SW480 (cell line): Measurements from ENCODE around the gene CHD9.
"Not testable (repeated sequence)": the region's sequence is repeated elsewhere in the genome, so short reads cannot be mapped to it uniquely, and the experiment has no call there.

Experiments
- DNase-seq: peaks from one replicate; pipeline ENCODE4 v3.0.0-alpha.2; 2016; ENCODE audit warnings: low spot score

The CHD9 gene

DNA sequence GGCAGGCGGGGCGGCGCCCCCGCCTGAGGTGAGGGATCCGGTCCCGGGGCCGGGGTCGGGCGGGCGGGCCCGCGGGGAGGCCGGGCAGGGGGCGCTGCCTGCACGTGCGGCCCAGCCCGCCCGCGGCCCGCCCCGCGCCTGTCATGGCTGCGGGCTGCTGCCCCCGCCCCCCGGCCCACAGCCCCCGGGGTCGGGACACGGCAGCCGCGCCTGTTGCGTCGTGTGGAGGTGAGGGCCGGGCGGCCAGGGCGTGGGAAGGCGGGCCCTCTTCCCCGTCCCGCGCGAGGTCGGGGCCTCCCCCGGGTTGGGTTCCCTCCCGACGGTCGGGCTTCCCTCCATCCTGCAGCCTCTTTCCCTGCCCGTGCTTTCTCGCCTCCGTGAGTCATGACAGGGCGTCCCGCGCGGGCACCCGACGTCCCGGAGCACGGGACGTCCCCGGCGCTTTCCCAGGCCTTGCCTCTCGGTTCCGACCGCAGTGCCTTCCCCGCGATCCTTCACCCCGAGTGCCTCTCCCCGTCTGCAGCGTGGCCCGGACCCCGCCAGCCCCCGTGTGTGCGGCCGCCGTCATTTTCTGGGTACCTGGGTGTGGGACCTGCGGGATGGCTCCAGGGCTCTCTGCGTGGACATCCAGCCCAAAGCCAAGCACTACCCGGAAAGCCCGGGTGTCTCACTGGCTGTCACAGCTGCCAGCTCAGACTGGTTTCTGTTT lies 76.7 kb downstream of the CHD9 start:
- peak; percentile 50 for DNase-seq

DNA sequence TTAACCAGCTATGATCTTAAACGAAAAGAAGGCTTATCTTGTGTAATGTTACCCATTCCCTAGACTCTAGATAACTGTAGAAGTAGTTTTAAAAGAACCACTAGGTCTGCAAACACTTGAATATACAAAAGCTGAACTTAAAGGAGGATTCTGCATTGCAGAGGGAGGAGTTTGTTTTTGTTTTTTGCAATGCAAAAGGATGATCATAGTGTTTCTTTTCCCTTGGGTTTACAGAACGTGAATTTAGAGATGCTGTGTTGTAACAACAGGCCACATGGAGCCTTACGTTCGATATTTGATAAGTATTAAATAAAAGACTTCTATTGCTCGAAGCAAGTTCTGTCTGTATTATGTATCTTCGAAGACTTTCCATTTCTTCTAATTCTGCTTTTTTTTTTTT lies 77.6 kb downstream of the CHD9 start:
- DNase-seq = no peak

GRCh38 chr16:53135329-53135728 lies 80.5 kb downstream of the CHD9 start:
- DNase-seq = no peak

GRCh38 chr16:53142823-53143568 lies 88.2 kb downstream of the CHD9 start:
- DNase-seq = no peak

DNA sequence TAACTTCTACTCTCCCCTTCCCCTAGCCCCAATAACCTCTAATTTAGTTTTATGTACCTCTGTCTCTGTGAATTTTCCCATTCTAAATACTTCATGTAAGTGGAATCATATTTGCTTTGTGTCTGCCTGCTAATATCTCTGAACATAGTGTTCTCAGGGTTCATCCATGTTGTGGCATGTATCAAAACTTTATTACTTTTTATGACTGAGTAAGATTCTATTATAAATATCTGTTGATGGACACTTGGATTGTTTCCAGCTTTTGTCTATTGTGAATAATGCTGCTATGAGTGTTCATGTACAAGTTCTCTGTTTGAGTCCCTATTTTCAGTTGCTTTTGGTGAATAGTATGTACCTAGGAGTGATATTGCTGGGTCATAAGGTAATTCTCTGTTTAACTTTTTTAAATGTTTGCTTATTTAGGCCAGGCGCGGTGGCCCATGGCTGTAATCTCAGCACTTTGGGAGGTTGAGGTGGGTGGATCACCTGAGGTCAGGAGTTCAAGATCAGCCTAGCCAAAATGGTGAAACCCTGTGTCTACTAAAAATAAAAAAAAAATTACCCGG lies 92.8 kb downstream of the CHD9 start:
- DNase-seq = no peak

GRCh38 chr16:53150769-53151168 lies 96.0 kb downstream of the CHD9 start:
- DNase-seq = no peak

- no peak for DNase-seq
These were observed 97.5 kb downstream of the CHD9 start for GRCh38 chr16:53152329-53152728.

DNA sequence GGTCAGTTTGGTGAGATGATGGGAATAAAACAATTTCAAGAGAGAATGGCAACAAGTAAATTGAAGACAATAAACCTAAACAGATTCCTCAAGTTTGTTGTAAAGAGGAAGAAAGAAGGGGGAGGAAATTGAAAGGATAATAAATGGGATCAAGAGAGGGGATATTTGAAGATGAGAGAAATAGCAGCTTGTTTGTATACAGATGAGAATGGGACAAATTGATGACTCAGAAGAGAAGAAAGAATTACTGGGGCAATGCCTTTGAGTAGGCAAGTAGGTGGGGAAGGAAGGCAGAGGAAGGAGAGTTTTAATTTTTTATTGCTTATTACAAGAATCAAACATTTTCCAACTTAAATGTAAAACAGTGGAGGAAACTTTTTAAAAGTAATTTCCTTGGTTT lies 98.3 kb downstream of the CHD9 start:
- DNase-seq = no peak

DNA sequence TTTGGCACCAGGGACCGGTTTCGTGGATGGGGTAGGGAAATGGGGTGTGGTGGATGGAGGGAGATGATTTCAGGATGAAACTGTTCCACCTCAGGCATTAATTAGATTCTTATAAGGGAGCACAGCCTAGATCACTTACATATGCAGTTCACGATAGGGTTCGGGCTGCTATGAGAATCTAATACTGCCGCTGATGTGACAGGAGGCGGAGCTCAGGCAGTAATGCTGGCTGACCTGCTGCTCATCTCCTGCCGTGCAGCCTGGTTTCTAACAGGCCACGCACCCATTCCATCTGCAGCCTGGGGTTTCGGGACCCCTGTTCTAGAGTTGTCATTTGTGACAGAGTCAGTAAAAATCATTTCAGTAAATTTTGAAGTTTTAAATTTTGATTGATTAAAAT lies 99.7 kb downstream of the CHD9 start:
- no peak for DNase-seq

DNA sequence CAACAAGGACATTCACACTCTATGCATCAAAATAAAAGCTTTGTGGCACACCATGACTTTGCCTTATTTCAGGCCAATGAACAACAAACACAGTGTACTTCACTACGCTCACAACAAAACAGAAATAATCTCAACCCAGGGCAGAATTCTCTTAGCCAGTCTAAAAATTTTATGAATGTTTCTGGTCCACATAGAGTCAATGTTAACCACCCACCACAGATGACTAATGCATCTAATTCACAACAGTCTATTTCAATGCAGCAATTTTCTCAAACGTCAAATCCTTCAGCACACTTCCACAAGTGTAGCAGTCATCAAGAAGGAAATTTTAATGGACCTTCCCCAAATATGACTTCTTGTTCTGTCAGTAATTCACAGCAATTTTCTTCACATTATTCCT lies 101.7 kb downstream of the CHD9 start:
- DNase-seq = no peak

DNA sequence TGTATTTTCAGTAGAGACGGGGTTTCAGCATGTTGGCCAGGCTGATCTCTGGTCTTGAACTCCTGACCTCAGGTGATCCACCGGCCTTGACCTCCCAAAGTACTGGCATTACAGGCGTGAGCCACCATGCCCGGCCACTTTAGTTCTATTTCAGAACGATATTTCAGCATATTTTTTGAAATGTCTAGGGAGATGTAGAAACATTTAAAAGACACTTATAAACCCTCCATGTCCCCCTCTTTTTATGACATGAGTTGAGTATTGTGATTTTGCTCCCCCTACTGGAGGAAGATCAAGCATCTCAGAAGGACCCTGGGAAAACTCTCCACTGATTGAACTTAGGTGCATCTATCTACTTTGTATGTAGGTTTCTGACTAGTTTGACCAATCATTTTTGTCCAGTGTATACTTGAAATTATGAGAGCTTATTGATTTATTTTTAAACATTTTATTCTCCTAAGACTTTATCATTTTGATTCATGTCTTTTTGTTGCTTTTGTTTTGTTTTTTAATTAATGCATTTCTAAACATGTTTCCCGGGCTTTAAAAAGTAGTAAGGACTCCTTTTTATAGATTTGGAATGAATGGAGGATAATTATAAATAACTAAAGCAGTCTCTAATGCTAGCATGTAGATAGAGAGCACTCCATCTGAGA lies 105.1 kb downstream of the CHD9 start:
- DNase-seq = peak; percentile 39

DNA sequence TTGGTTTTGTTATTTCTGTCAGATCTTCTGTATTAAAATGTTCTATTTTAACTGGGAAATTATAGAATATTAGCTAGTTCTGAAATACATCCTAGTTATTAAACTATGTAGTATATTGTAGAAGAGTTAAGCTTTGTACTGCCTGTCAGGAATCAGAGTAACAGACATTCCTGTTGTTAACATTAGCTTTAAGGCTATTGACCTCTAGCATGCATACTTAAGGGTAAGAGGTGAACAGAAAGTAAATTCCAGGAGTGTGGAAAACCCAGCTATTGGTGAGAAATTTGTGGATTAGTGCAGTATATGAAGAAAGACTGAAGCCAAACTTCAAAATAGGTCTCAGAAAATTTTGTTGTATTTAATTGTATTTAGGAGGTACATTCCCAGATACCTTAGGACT lies 111.3 kb downstream of the CHD9 start:
- no peak for DNase-seq

DNA sequence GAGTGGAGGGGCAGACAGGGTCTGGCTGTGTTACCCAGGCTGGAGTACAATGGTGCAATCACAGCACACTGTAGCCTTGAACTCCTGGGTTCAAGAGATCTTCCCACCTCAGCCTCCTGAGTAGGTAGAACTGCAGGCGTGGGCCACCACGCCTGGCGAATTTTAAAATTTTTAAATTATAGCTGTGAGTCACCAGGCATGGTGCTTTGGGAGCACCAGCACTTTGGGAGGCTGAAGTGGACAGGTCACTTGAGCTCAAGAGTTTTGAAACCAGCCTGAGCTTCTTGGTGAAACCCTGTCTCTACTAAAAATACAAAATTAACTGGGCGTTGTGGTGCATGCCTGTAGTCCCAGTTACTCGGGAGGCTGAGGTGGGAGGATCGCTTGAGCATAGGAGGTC lies 114.0 kb downstream of the CHD9 start:
- no peak for DNase-seq

GRCh38 chr16:53172517-53172916 lies 117.7 kb downstream of the CHD9 start:
- no peak for DNase-seq

DNA sequence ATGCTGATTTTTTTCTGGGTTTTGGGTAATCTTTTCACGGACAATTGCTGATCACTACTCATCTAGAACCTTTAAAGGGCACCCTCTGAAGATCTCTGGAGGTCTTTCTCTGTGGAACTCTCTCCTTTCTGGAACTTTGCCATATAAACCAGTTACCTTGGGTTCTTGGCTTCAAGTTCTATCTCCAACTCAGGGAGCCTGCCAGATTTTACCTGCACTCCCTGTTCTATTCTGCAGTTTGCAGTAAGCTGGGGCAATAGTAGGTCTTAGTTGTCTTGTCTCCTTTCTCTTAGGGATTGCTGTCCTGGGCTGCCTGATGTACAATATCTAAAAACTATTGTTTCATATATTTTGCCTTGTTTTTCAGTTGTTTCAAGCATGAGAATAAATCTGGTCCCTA lies 120.3 kb downstream of the CHD9 start:
- DNase-seq = no peak

DNA sequence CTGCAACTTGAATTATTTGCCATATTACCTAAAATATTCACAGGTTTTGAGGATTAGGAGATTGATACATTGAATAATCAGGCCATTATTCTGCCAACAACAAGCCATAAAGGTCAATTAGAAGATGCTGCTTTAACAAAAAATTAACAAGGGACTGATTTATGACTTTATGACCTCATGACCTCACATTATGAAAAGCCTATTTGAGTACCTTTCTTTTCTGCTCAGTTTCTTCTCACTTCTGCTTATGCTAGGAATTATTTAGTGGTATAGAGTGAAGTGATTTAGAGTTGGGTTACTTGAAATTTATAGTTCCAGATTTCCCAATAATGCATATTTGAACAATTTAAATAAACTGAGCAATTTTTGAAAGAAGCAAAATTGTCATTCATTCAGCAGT lies 121.6 kb downstream of the CHD9 start:
- no peak for DNase-seq

- DNase-seq = no peak
These were observed 128.7 kb downstream of the CHD9 start for GRCh38 chr16:53183442-53183841.

DNA sequence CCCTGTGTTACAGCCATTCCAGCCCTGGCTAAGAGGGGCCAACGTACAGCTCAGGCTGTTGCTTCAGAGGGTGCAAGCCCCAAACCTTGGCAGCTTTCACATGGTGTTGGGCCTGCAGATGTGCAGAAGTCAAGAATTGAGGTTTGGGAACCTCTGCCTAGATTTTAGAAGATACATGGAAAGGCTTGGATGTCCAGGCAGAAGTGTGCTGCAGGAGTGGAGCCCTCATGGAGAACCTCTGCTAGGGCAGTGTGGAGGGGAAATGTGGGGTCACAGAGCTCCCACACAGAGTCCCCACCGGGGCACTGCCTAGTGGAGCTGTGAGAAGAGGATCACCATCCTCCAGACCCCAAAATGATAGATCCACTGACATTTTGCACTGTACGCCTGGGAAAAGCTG lies 130.9 kb downstream of the CHD9 start:
- not testable (repeated sequence) for DNase-seq

DNA sequence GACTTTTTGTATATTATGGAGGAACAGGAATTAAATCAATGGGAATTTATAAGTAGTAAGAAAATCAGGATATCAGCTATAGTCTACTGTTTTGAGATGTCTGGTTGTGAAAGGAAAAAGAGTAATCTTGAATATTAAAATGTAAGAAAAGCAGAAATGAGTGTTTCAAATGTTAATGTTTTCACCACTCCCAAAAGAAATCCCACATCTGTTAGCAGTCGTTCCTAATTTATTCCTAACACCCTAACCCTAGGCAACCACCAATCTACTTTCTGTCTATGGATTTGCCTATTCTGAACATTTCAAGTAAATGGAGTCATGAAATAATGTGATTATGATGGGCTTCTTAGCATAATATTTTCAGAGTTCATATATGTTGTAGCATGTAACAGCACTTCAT lies 133.0 kb downstream of the CHD9 start:
- no peak for DNase-seq

- DNase-seq = no peak
These were observed 136.6 kb downstream of the CHD9 start for GRCh38 chr16:53191413-53191812.

GRCh38 chr16:53198933-53199332 lies 144.1 kb downstream of the CHD9 start:
- DNase-seq = no peak

GRCh38 chr16:53201900-53202299 lies 147.1 kb downstream of the CHD9 start:
- DNase-seq = no peak

GRCh38 chr16:53202398-53202797 lies 147.6 kb downstream of the CHD9 start:
- DNase-seq = no peak
